Measurements from ENCODE around the gene PARS2. TPM values are rescaled to one million over a fixed set of nuclear protein-coding genes. Genes with fewer than 3 reads are reported as not detected.

Gene PARS2
- total and polyA plus RNA-seq, 4 donors: 4.0 to 7.5 (median 5.4) TPM

GRCh38 chr1:54743416-54744226 lies 20.7 kb downstream of the PARS2 start:
- 83% methylated on average over 10 of the region's 12 CpGs for WGBS (ENCODE audit: insufficient coverage)
- Histone ChIP-seq H3K27ac (ENCODE audit: low read depth, low read length) (no peak overlapping the region), H3K4me3 (ENCODE audit: low read depth, low read length) (no peak overlapping the region), H3K27me3 (ENCODE audit: control insufficient read depth, insufficient read depth, low read length) (no peaks in the 10 kb centered on the region), H3K4me1 (ENCODE audit: control insufficient read depth, insufficient read depth, low read length) (no peaks in the 10 kb centered on the region), H3K9me3 (ENCODE audit: control insufficient read depth, insufficient read depth, low read length) (no peaks in the 10 kb centered on the region), H3K36me3 (ENCODE audit: control insufficient read depth, insufficient read depth, low read length) (peaks cover 56% of the 10 kb centered on the region)
- DNase-seq (ENCODE audit: low read depth in 4 of 6, low spot score in 6 of 6): no peak

- H3K27me3 ChIP-seq (ENCODE audit: control insufficient read depth, insufficient read depth, low read length): no peaks in the 10 kb centered on the region
- H3K4me3 ChIP-seq (ENCODE audit: low read depth, low read length): no peak overlapping the region
- no peaks in the 10 kb centered on the region for H3K9me3 ChIP-seq (ENCODE audit: control insufficient read depth, insufficient read depth, low read length)
- H3K27ac ChIP-seq (ENCODE audit: low read depth, low read length): no peak overlapping the region
- no peaks in the 10 kb centered on the region for H3K4me1 ChIP-seq (ENCODE audit: control insufficient read depth, insufficient read depth, low read length)
- WGBS (ENCODE audit: insufficient coverage): 82% methylated on average over 4 of the region's 4 CpGs
- peaks cover 69% of the 10 kb centered on the region for H3K36me3 ChIP-seq (ENCODE audit: control insufficient read depth, insufficient read depth, low read length)
- DNase-seq (ENCODE audit: low read depth in 4 of 6, low spot score in 6 of 6): peak in 2 of 6 donors; percentile 19 to 34
Observed at GRCh38 chr1:54742282-54742681, 22.0 kb downstream of the PARS2 start.

- DNase-seq (ENCODE audit: low read depth in 4 of 6, low spot score in 6 of 6): no peak
- 97% methylated on average over 3 of the region's 4 CpGs for WGBS (ENCODE audit: insufficient coverage)
- no peak overlapping the region for H3K4me3 ChIP-seq (ENCODE audit: low read depth, low read length)
- H3K4me1 ChIP-seq (ENCODE audit: control insufficient read depth, insufficient read depth, low read length): peaks cover 5% of the 10 kb centered on the region
- no peaks in the 10 kb centered on the region for H3K9me3 ChIP-seq (ENCODE audit: control insufficient read depth, insufficient read depth, low read length)
- no peak overlapping the region for H3K27ac ChIP-seq (ENCODE audit: low read depth, low read length)
- peaks cover 77% of the 10 kb centered on the region for H3K36me3 ChIP-seq (ENCODE audit: control insufficient read depth, insufficient read depth, low read length)
- H3K27me3 ChIP-seq (ENCODE audit: control insufficient read depth, insufficient read depth, low read length): no peaks in the 10 kb centered on the region
Observed at GRCh38 chr1:54741531-54741930, 22.8 kb downstream of the PARS2 start.

GRCh38 chr1:54738244-54738643 lies 26.1 kb downstream of the PARS2 start:
- no peak overlapping the region for H3K4me3 ChIP-seq (ENCODE audit: low read depth, low read length)
- DNase-seq (ENCODE audit: low read depth in 4 of 6, low spot score in 6 of 6): no peak
- peaks cover 77% of the 10 kb centered on the region for H3K36me3 ChIP-seq (ENCODE audit: control insufficient read depth, insufficient read depth, low read length)
- H3K9me3 ChIP-seq (ENCODE audit: control insufficient read depth, insufficient read depth, low read length): no peaks in the 10 kb centered on the region
- peaks cover 5% of the 10 kb centered on the region for H3K4me1 ChIP-seq (ENCODE audit: control insufficient read depth, insufficient read depth, low read length)
- H3K27ac ChIP-seq (ENCODE audit: low read depth, low read length): no peak overlapping the region
- no peaks in the 10 kb centered on the region for H3K27me3 ChIP-seq (ENCODE audit: control insufficient read depth, insufficient read depth, low read length)
- WGBS (ENCODE audit: insufficient coverage): 86% methylated on average over 2 of the region's 6 CpGs

GRCh38 chr1:54736685-54737084 lies 27.6 kb downstream of the PARS2 start:
- no peak overlapping the region for H3K27ac ChIP-seq (ENCODE audit: low read depth, low read length)
- peaks cover 74% of the 10 kb centered on the region for H3K36me3 ChIP-seq (ENCODE audit: control insufficient read depth, insufficient read depth, low read length)
- 100% methylated on average over 5 of the region's 5 CpGs for WGBS (ENCODE audit: insufficient coverage)
- H3K9me3 ChIP-seq (ENCODE audit: control insufficient read depth, insufficient read depth, low read length): no peaks in the 10 kb centered on the region
- no peak overlapping the region for H3K4me3 ChIP-seq (ENCODE audit: low read depth, low read length)
- no peaks in the 10 kb centered on the region for H3K27me3 ChIP-seq (ENCODE audit: control insufficient read depth, insufficient read depth, low read length)
- no peak for DNase-seq (ENCODE audit: low read depth in 4 of 6, low spot score in 6 of 6)
- H3K4me1 ChIP-seq (ENCODE audit: control insufficient read depth, insufficient read depth, low read length): peaks cover 5% of the 10 kb centered on the region

- no peak for DNase-seq (ENCODE audit: low read depth in 4 of 6, low spot score in 6 of 6)
- Histone ChIP-seq H3K4me1 (ENCODE audit: control insufficient read depth, insufficient read depth, low read length) (no peaks in the 10 kb centered on the region), H3K4me3 (ENCODE audit: low read depth, low read length) (no peak overlapping the region), H3K27me3 (ENCODE audit: control insufficient read depth, insufficient read depth, low read length) (no peaks in the 10 kb centered on the region), H3K9me3 (ENCODE audit: control insufficient read depth, insufficient read depth, low read length) (peaks cover 3% of the 10 kb centered on the region), H3K36me3 (ENCODE audit: control insufficient read depth, insufficient read depth, low read length) (peaks cover 42% of the 10 kb centered on the region), H3K27ac (ENCODE audit: low read depth, low read length) (no peak overlapping the region)
- 92% methylated on average over 1 of the region's 3 CpGs for WGBS (ENCODE audit: insufficient coverage)
Observed at GRCh38 chr1:54728027-54728426, 36.3 kb downstream of the PARS2 start.

- no peak overlapping the region for H3K27ac ChIP-seq (ENCODE audit: low read depth, low read length)
- no peak for DNase-seq (ENCODE audit: low read depth in 4 of 6, low spot score in 6 of 6)
- no peaks in the 10 kb centered on the region for H3K4me1 ChIP-seq (ENCODE audit: control insufficient read depth, insufficient read depth, low read length)
- peaks cover 23% of the 10 kb centered on the region for H3K36me3 ChIP-seq (ENCODE audit: control insufficient read depth, insufficient read depth, low read length)
- peaks cover 3% of the 10 kb centered on the region for H3K9me3 ChIP-seq (ENCODE audit: control insufficient read depth, insufficient read depth, low read length)
- WGBS (ENCODE audit: insufficient coverage): no CpG with 5 or more reads among the region's 1 CpG
- no peaks in the 10 kb centered on the region for H3K27me3 ChIP-seq (ENCODE audit: control insufficient read depth, insufficient read depth, low read length)
- H3K4me3 ChIP-seq (ENCODE audit: low read depth, low read length): no peak overlapping the region
Observed at GRCh38 chr1:54724771-54725170, 39.6 kb downstream of the PARS2 start.

GRCh38 chr1:54723985-54724384 lies 40.3 kb downstream of the PARS2 start:
- Histone ChIP-seq H3K4me3 (ENCODE audit: low read depth, low read length) (no peak overlapping the region), H3K27ac (ENCODE audit: low read depth, low read length) (no peak overlapping the region), H3K27me3 (ENCODE audit: control insufficient read depth, insufficient read depth, low read length) (no peaks in the 10 kb centered on the region), H3K36me3 (ENCODE audit: control insufficient read depth, insufficient read depth, low read length) (peaks cover 21% of the 10 kb centered on the region), H3K9me3 (ENCODE audit: control insufficient read depth, insufficient read depth, low read length) (peaks cover 3% of the 10 kb centered on the region), H3K4me1 (ENCODE audit: control insufficient read depth, insufficient read depth, low read length) (no peaks in the 10 kb centered on the region)
- no peak for DNase-seq (ENCODE audit: low read depth in 4 of 6, low spot score in 6 of 6)

GRCh38 chr1:54721719-54722118 lies 42.6 kb downstream of the PARS2 start:
- peaks cover 3% of the 10 kb centered on the region for H3K9me3 ChIP-seq (ENCODE audit: control insufficient read depth, insufficient read depth, low read length)
- H3K4me3 ChIP-seq (ENCODE audit: low read depth, low read length): no peak overlapping the region
- peaks cover 19% of the 10 kb centered on the region for H3K36me3 ChIP-seq (ENCODE audit: control insufficient read depth, insufficient read depth, low read length)
- no peak overlapping the region for H3K27ac ChIP-seq (ENCODE audit: low read depth, low read length)
- H3K4me1 ChIP-seq (ENCODE audit: control insufficient read depth, insufficient read depth, low read length): no peaks in the 10 kb centered on the region
- DNase-seq (ENCODE audit: low read depth in 4 of 6, low spot score in 6 of 6): no peak
- H3K27me3 ChIP-seq (ENCODE audit: control insufficient read depth, insufficient read depth, low read length): no peaks in the 10 kb centered on the region

- WGBS (ENCODE audit: insufficient coverage): no CpG with 5 or more reads among the region's 8 CpGs
- no peak overlapping the region for H3K27ac ChIP-seq (ENCODE audit: low read depth, low read length)
Observed at GRCh38 chr1:54716299-54717047, 47.9 kb downstream of the PARS2 start.

More at GRCh38 chr1:54716299-54717047, 47.9 kb downstream of the PARS2 start:
- no peak for DNase-seq (ENCODE audit: low read depth in 4 of 6, low spot score in 6 of 6)
- no peaks in the 10 kb centered on the region for H3K9me3 ChIP-seq (ENCODE audit: control insufficient read depth, insufficient read depth, low read length)
- no peaks in the 10 kb centered on the region for H3K36me3 ChIP-seq (ENCODE audit: control insufficient read depth, insufficient read depth, low read length)
- H3K4me1 ChIP-seq (ENCODE audit: control insufficient read depth, insufficient read depth, low read length): peaks cover 7% of the 10 kb centered on the region
- no peaks in the 10 kb centered on the region for H3K27me3 ChIP-seq (ENCODE audit: control insufficient read depth, insufficient read depth, low read length)
- H3K4me3 ChIP-seq (ENCODE audit: low read depth, low read length): peak overlapping the region; percentile 89

Measured in spinal cord (tissue), 10 donors.